HG02884 (cell line): ENCODE measurements around the gene PRKAR1A.
"Not testable (repeated sequence)": the region's sequence is repeated elsewhere in the genome, so short reads cannot be mapped to it uniquely, and the experiment has no call there.

Experiments used
- ATAC-seq: cut with Tn5 transposase; IDR thresholded peaks from one replicate; pipeline ENCODE4 v1.9.1; 2021; ENCODE audit warnings: mild to moderate bottlenecking, moderate library complexity; ENCODE audit not compliant: unreplicated experiment

The PRKAR1A gene

GRCh38 chr17:68511254-68511670 lies 968 bp upstream of the PRKAR1A start:
- no peak for ATAC-seq

GRCh38 chr17:68511671-68512246 lies 471 bp upstream of the PRKAR1A start:
- peak; percentile 39 for ATAC-seq

- no peak for ATAC-seq
Measured at GRCh38 chr17:68512960-68513474, 787 bp downstream of the PRKAR1A start.

- ATAC-seq, result no peak
Measured at GRCh38 chr17:68513932-68514331, 1.7 kb downstream of the PRKAR1A start.

- ATAC-seq, result no peak
Measured at GRCh38 chr17:68514831-68515635, 2.8 kb downstream of the PRKAR1A start.

GRCh38 chr17:68516732-68517131 lies 4.5 kb downstream of the PRKAR1A start:
- no peak for ATAC-seq

GRCh38 chr17:68517605-68518004 lies 5.4 kb downstream of the PRKAR1A start:
- ATAC-seq, result not testable (repeated sequence)

- no peak for ATAC-seq
Measured at GRCh38 chr17:68518063-68518815, 6.0 kb downstream of the PRKAR1A start.

GRCh38 chr17:68519051-68519450 lies 6.8 kb downstream of the PRKAR1A start:
- not testable (repeated sequence) for ATAC-seq

GRCh38 chr17:68519911-68520310 lies 7.7 kb downstream of the PRKAR1A start:
- no peak for ATAC-seq

GRCh38 chr17:68522266-68522665 lies 10.0 kb downstream of the PRKAR1A start:
- no peak for ATAC-seq

- ATAC-seq, result no peak
Measured at GRCh38 chr17:68526548-68526947, 14.3 kb downstream of the PRKAR1A start.

- no peak for ATAC-seq
Measured at GRCh38 chr17:68527314-68527713, 15.1 kb downstream of the PRKAR1A start.

- no peak for ATAC-seq
Measured at GRCh38 chr17:68531252-68531651, 19.0 kb downstream of the PRKAR1A start.

GRCh38 chr17:68532826-68533225 lies 20.6 kb downstream of the PRKAR1A start:
- ATAC-seq, result no peak

GRCh38 chr17:68533887-68534694 lies 21.9 kb downstream of the PRKAR1A start:
- no peak for ATAC-seq

- no peak for ATAC-seq
Measured at GRCh38 chr17:68534695-68535088, 22.5 kb downstream of the PRKAR1A start.

GRCh38 chr17:68535922-68536321 lies 23.7 kb downstream of the PRKAR1A start:
- no peak for ATAC-seq

- ATAC-seq, result no peak
Measured at GRCh38 chr17:68539548-68540467, 27.6 kb downstream of the PRKAR1A start.

- ATAC-seq, result no peak
Measured at GRCh38 chr17:68540981-68541380, 28.8 kb downstream of the PRKAR1A start.
